ENCODE measurements around the gene RAB11A. TPM values are rescaled to one million over a fixed set of nuclear protein-coding genes. Genes with fewer than 3 reads are reported as not detected.

RAB11A gene
- total and polyA plus RNA-seq, 9 of the 15 experiments (the other 6 are each of a cell fraction or from before 2014, with no cell fraction given), result 129 to 369 (median 245) TPM

DNA sequence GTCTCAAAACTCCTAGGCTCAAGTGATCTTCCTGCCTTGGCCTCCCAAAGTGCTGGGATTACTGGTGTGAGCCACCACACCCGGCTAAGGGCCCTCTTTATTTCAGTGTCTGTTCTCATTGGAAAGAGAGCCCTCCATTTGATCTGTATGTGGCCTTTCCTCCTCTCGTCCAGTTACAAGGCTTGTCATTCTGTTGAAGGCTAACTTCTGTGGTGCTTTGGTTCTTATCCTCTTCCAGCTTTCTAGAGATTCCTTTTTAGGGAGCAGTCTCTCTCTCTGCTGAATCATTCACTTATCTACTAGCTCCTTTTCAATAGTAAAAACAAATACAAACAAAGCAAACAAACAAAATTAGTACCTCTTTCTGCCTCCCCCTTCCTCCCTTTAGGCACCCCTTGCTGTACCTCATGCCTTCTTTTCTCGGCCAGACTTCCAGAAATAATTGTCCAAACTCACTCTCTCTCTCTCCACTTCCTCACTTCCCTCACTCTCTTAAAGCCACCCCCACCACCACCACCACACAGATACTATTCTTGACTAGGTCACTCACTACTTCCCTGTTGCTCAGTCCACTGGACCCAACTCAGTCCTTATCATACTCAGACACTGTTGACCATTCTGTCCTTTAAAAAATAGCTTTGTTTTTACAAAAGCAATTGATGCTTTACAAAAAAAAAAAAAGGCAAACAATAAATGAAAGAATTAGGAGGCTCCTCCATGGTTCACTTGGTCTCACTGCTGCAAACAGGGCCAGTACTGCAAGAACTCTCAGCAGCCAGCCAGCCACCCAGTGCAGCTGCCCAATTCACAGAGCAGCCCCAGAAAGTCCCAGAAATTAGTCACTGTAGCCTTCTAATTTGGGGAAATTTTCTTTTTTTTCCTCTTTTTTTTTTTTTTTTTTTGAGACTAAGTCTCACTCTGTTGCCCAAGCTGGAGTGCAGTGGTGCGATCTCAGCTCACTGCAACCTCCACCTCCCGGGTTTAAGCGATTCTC is 31.7 kb upstream of the RAB11A start (continued):
- TF ChIP-seq, protein P1, sequence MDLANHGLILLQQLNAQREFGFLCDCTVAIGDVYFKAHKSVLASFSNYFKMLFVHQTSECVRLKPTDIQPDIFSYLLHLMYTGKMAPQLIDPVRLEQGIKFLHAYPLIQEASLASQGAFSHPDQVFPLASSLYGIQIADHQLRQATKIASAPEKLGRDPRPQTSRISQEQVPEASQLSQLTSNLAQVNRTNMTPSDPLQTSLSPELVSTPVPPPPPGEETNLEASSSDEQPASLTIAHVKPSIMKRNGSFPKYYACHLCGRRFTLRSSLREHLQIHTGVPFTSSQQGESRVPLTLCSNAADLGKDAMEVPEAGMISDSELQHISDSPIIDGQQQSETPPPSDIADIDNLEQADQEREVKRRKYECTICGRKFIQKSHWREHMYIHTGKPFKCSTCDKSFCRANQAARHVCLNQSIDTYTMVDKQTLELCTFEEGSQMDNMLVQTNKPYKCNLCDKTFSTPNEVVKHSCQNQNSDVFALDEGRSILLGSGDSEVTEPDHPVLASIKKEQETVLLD (IDR thresholded peaks at IDR 0.05), result peak; percentile 85; the same call in 1 of the 2 replicates
- no peak for TF ChIP-seq ZKSCAN8 (CRISPR knock-in tag; IDR thresholded peaks at IDR 0.05)
- no peak for TF ChIP-seq ZNF146 (CRISPR knock-in tag; IDR thresholded peaks at IDR 0.05; ENCODE audit: unreplicated experiment)
- no peak for TF ChIP-seq ZNF197 (CRISPR knock-in tag; IDR thresholded peaks at IDR 0.05; ENCODE audit: low read depth)
- peak; percentile 40 for TF ChIP-seq FOXM1 (IDR thresholded peaks at IDR 0.05; ENCODE audit: low read depth)
- no peak for TF ChIP-seq FOXM1 (CRISPR knock-in tag; IDR thresholded peaks at IDR 0.05; ENCODE audit: low read depth)
- no peak for TF ChIP-seq ZNF57 (CRISPR knock-in tag; IDR thresholded peaks at IDR 0.05)
- TF ChIP-seq ZNF184 (CRISPR knock-in tag; IDR thresholded peaks at IDR 0.05), result no peak
- TF ChIP-seq PCBP1 (IDR thresholded peaks at IDR 0.05; ENCODE audit: low read depth, low read length, poor library complexity, severe bottlenecking), result no peak
- TF ChIP-seq MTF1 (CRISPR knock-in tag; IDR thresholded peaks at IDR 0.05; ENCODE audit: borderline replicate concordance), result no peak
- TF ChIP-seq, protein P2, sequence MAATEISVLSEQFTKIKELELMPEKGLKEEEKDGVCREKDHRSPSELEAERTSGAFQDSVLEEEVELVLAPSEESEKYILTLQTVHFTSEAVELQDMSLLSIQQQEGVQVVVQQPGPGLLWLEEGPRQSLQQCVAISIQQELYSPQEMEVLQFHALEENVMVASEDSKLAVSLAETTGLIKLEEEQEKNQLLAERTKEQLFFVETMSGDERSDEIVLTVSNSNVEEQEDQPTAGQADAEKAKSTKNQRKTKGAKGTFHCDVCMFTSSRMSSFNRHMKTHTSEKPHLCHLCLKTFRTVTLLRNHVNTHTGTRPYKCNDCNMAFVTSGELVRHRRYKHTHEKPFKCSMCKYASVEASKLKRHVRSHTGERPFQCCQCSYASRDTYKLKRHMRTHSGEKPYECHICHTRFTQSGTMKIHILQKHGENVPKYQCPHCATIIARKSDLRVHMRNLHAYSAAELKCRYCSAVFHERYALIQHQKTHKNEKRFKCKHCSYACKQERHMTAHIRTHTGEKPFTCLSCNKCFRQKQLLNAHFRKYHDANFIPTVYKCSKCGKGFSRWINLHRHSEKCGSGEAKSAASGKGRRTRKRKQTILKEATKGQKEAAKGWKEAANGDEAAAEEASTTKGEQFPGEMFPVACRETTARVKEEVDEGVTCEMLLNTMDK (IDR thresholded peaks at IDR 0.05; ENCODE audit: borderline replicate concordance, insufficient read depth, low read depth, low read length, poor library complexity, severe bottlenecking), result no peak
- TF ChIP-seq POLR2A (conservative IDR thresholded peaks at IDR 0.05), result peak; percentile 73
- no peak for TF ChIP-seq RBM25 (IDR thresholded peaks at IDR 0.05; ENCODE audit: low read depth, low read length, severe bottlenecking)
- TF ChIP-seq ZBTB1 (CRISPR knock-in tag; IDR thresholded peaks at IDR 0.05; ENCODE audit: borderline replicate concordance, low read depth), result no peak
- peak; percentile 71 for TF ChIP-seq MTA2 (IDR thresholded peaks at IDR 0.05; ENCODE audit: low read depth)
- TF ChIP-seq, protein P3, sequence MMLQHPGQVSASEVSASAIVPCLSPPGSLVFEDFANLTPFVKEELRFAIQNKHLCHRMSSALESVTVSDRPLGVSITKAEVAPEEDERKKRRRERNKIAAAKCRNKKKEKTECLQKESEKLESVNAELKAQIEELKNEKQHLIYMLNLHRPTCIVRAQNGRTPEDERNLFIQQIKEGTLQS (IDR thresholded peaks at IDR 0.05), result no peak
- TF ChIP-seq, protein P3 (CRISPR knock-in tag; conservative IDR thresholded peaks at IDR 0.05), result no peak
- TF ChIP-seq RBM15 (IDR thresholded peaks at IDR 0.05; ENCODE audit: insufficient read depth, low read length), result no peak
- TF ChIP-seq, protein P4, sequence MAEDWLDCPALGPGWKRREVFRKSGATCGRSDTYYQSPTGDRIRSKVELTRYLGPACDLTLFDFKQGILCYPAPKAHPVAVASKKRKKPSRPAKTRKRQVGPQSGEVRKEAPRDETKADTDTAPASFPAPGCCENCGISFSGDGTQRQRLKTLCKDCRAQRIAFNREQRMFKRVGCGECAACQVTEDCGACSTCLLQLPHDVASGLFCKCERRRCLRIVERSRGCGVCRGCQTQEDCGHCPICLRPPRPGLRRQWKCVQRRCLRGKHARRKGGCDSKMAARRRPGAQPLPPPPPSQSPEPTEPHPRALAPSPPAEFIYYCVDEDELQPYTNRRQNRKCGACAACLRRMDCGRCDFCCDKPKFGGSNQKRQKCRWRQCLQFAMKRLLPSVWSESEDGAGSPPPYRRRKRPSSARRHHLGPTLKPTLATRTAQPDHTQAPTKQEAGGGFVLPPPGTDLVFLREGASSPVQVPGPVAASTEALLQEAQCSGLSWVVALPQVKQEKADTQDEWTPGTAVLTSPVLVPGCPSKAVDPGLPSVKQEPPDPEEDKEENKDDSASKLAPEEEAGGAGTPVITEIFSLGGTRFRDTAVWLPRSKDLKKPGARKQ (CRISPR knock-in tag; IDR thresholded peaks at IDR 0.05), result no peak
- TF ChIP-seq SMARCA5 (IDR thresholded peaks at IDR 0.05), result no peak; the same call in 1 of the 2 replicates
- no peak for TF ChIP-seq MYNN (IDR thresholded peaks at IDR 0.05)
- TF ChIP-seq MYNN (CRISPR knock-in tag; IDR thresholded peaks at IDR 0.05), result no peak
- peak; percentile 45; the same call in 1 of the 2 replicates for TF ChIP-seq ATF7 (IDR thresholded peaks at IDR 0.05)

Data from K562 (cell line).